ENCODE measurements around the gene SLC48A1. TPM values are rescaled to one million over a fixed set of nuclear protein-coding genes. Genes with fewer than 3 reads are reported as not detected.

SLC48A1 gene
- total RNA-seq, 1 donor from 2014 or later: 11.5 TPM

GRCh38 chr12:47779301-47779942 lies 6.4 kb downstream of the SLC48A1 start:
- H3K27ac Mint-ChIP-seq (ENCODE audit: unreplicated experiment): peak overlapping the region; percentile 29
- H3K27me3 Mint-ChIP-seq (ENCODE audit: low read depth): no peaks in the 10 kb centered on the region
- H3K9me3 Mint-ChIP-seq (ENCODE audit: low read depth): no peaks in the 10 kb centered on the region
- no peak for DNase-seq (ENCODE audit: low spot score)
- peaks cover 7% of the 10 kb centered on the region for H3K36me3 Mint-ChIP-seq (ENCODE audit: low read depth)
- H3K4me3 Mint-ChIP-seq (ENCODE audit: unreplicated experiment): no peak overlapping the region
- peak; percentile 94 for TF ChIP-seq CTCF (IDR thresholded peaks at IDR 0.05)
- H3K4me1 Mint-ChIP-seq (ENCODE audit: low read depth): peaks cover 20% of the 10 kb centered on the region

GRCh38 chr12:47779943-47780504 lies 7.0 kb downstream of the SLC48A1 start:
- Mint-ChIP-seq H3K4me3 (ENCODE audit: unreplicated experiment) (no peak overlapping the region), H3K9me3 (ENCODE audit: low read depth) (no peaks in the 10 kb centered on the region), H3K27ac (ENCODE audit: unreplicated experiment) (no peak overlapping the region), H3K27me3 (ENCODE audit: low read depth) (no peaks in the 10 kb centered on the region), H3K36me3 (ENCODE audit: low read depth) (peaks cover 12% of the 10 kb centered on the region), H3K4me1 (ENCODE audit: low read depth) (peaks cover 16% of the 10 kb centered on the region)
- no peak for TF ChIP-seq CTCF (IDR thresholded peaks at IDR 0.05)
- DNase-seq (ENCODE audit: low spot score): no peak

- Mint-ChIP-seq H3K27ac (ENCODE audit: unreplicated experiment) (peak overlapping the region; percentile 73), H3K9me3 (ENCODE audit: low read depth) (no peaks in the 10 kb centered on the region), H3K4me1 (ENCODE audit: low read depth) (peaks cover 10% of the 10 kb centered on the region), H3K36me3 (ENCODE audit: low read depth) (peaks cover 23% of the 10 kb centered on the region), H3K27me3 (ENCODE audit: low read depth) (no peaks in the 10 kb centered on the region), H3K4me3 (ENCODE audit: unreplicated experiment) (no peak overlapping the region)
- TF ChIP-seq CTCF (IDR thresholded peaks at IDR 0.05): no peak
- DNase-seq (ENCODE audit: low spot score): no peak
Measured at GRCh38 chr12:47781479-47782371, 8.7 kb downstream of the SLC48A1 start.

- H3K9me3 Mint-ChIP-seq (ENCODE audit: low read depth): no peaks in the 10 kb centered on the region
- DNase-seq (ENCODE audit: low spot score): no peak
- H3K4me3 Mint-ChIP-seq (ENCODE audit: unreplicated experiment): no peak overlapping the region
- H3K36me3 Mint-ChIP-seq (ENCODE audit: low read depth): peaks cover 23% of the 10 kb centered on the region
- peaks cover 5% of the 10 kb centered on the region for H3K4me1 Mint-ChIP-seq (ENCODE audit: low read depth)
- no peak for TF ChIP-seq CTCF (IDR thresholded peaks at IDR 0.05)
- no peaks in the 10 kb centered on the region for H3K27me3 Mint-ChIP-seq (ENCODE audit: low read depth)
- no peak overlapping the region for H3K27ac Mint-ChIP-seq (ENCODE audit: unreplicated experiment)
Measured at GRCh38 chr12:47782372-47782770, 9.3 kb downstream of the SLC48A1 start.

DNA sequence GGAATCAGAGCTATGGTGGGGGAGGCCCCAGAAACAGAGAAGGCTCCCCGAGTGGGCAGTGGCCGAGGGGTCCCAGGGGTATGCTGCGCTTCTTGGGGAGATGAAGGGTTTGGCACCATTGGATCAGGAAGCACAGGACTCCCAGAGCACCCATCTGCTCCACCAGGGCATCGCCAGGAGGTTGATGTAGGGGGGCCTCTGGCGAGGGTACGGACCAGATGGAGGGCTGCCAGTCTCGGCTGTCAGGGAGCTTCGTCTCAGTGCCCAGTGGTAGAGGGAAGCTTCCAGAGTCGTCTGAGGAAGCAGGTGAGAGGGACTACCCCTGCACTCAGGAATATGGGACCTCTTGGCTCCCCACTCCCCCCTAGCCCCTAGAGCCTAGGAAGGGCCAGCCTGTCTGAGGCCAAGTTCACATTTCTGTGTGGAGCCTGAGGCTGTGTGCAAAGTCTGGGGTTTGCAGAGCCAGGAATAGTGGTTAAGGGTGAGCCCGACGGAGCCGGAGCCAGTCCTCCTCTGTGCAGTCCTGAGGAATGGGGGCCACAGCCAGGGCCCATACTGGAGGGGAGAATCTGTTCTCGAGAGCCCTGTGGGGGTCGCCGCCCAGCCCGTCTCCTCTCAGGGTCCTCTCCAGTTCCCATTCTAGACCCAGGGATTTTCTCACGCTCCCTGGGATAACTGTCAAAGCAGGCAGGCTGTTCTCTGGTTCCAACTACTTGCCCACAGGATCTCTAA lies 10.2 kb downstream of the SLC48A1 start:
- H3K27ac Mint-ChIP-seq (ENCODE audit: unreplicated experiment): peak overlapping the region; percentile 17
- DNase-seq (ENCODE audit: low spot score): no peak
- H3K36me3 Mint-ChIP-seq (ENCODE audit: low read depth): peaks cover 29% of the 10 kb centered on the region
- H3K4me3 Mint-ChIP-seq (ENCODE audit: unreplicated experiment): no peak overlapping the region
- no peak for TF ChIP-seq CTCF (IDR thresholded peaks at IDR 0.05)
- H3K4me1 Mint-ChIP-seq (ENCODE audit: low read depth): peaks cover 5% of the 10 kb centered on the region
- H3K27me3 Mint-ChIP-seq (ENCODE audit: low read depth): no peaks in the 10 kb centered on the region
- no peaks in the 10 kb centered on the region for H3K9me3 Mint-ChIP-seq (ENCODE audit: low read depth)
